ENCODE results near the gene RAPSN.

The RAPSN gene

GRCh38 chr11:47448566-47449427 is at the start of gene RAPSN:
Gene RAPSN, minus strand, starts transcription at chr11:47449136. Its CDS starts 172 bp downstream, at chr11:47448964.
- Histone ChIP-seq H3K36me3 (ENCODE audit: control insufficient read depth, insufficient read depth, low read length, severe bottlenecking) (peaks cover 5% of the 10 kb centered on the region), H3K9me3 (ENCODE audit: control insufficient read depth, low read length) (no peaks in the 10 kb centered on the region), H3K4me1 (ENCODE audit: control insufficient read depth, insufficient read depth, low read length) (no peaks in the 10 kb centered on the region), H3K4me3 (ENCODE audit: low read length) (no peak within 1 kb of the TSS), H3K27me3 (replicated peaks; ENCODE audit: control insufficient read depth, insufficient read depth, low read length) (no peaks in the 10 kb centered on the region), H3K9ac (ENCODE audit: low read length) (no peak within 1 kb of the TSS)
- DNase-seq (ENCODE audit: low read depth): no peak

- peaks cover 24% of the 10 kb centered on the region for H3K36me3 ChIP-seq (ENCODE audit: control insufficient read depth, insufficient read depth, low read length, severe bottlenecking)
- H3K27me3 ChIP-seq (replicated peaks; ENCODE audit: control insufficient read depth, insufficient read depth, low read length): no peaks in the 10 kb centered on the region
- no peak for DNase-seq (ENCODE audit: low read depth)
- H3K4me3 ChIP-seq (ENCODE audit: low read length): no peak overlapping the region
- no peaks in the 10 kb centered on the region for H3K9me3 ChIP-seq (ENCODE audit: control insufficient read depth, low read length)
- peaks cover 51% of the 10 kb centered on the region for H3K4me1 ChIP-seq (ENCODE audit: control insufficient read depth, insufficient read depth, low read length)
- no peak overlapping the region for H3K9ac ChIP-seq (ENCODE audit: low read length)
Observed at GRCh38 chr11:47498149-47498548, 49.2 kb upstream of the RAPSN start.

DNA sequence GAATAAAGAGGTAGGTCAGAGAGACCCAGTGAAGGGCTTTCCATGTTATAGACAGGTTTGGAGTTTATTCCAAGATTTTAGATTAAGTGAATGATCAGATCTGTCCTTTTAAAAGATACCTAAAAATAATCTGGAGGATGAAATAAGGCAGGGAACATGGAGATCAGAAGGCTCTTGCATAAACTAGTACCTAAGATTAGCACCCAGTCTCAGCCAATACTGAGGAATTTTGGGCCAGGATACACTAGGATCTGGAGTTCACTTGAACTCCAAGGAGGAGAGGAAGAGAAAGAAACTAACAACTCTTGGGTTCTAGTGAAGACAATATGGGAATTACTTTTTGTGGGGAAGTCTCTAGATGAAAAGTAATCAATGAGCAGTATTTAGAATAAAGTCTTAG is 47.9 kb upstream of the RAPSN start:
- Histone ChIP-seq H3K36me3 (ENCODE audit: control insufficient read depth, insufficient read depth, low read length, severe bottlenecking) (peaks cover 32% of the 10 kb centered on the region), H3K27me3 (replicated peaks; ENCODE audit: control insufficient read depth, insufficient read depth, low read length) (no peaks in the 10 kb centered on the region), H3K4me1 (ENCODE audit: control insufficient read depth, insufficient read depth, low read length) (peaks cover 48% of the 10 kb centered on the region), H3K9me3 (ENCODE audit: control insufficient read depth, low read length) (no peaks in the 10 kb centered on the region), H3K4me3 (ENCODE audit: low read length) (no peak overlapping the region), H3K9ac (ENCODE audit: low read length) (no peak overlapping the region)
- no peak for DNase-seq (ENCODE audit: low read depth)

- Histone ChIP-seq H3K4me1 (ENCODE audit: control insufficient read depth, insufficient read depth, low read length) (peaks cover 48% of the 10 kb centered on the region), H3K27me3 (replicated peaks; ENCODE audit: control insufficient read depth, insufficient read depth, low read length) (no peaks in the 10 kb centered on the region), H3K36me3 (ENCODE audit: control insufficient read depth, insufficient read depth, low read length, severe bottlenecking) (peaks cover 34% of the 10 kb centered on the region), H3K9me3 (ENCODE audit: control insufficient read depth, low read length) (no peaks in the 10 kb centered on the region), H3K4me3 (ENCODE audit: low read length) (peak overlapping the region; percentile 17), H3K9ac (ENCODE audit: low read length) (peak overlapping the region; percentile 21)
- no peak for DNase-seq (ENCODE audit: low read depth)
Observed at GRCh38 chr11:47495856-47496217, 46.9 kb upstream of the RAPSN start.

- Histone ChIP-seq H3K9ac (ENCODE audit: low read length) (peak overlapping the region; percentile 25), H3K4me3 (ENCODE audit: low read length) (peak overlapping the region; percentile 17), H3K27me3 (replicated peaks; ENCODE audit: control insufficient read depth, insufficient read depth, low read length) (no peaks in the 10 kb centered on the region), H3K9me3 (ENCODE audit: control insufficient read depth, low read length) (no peaks in the 10 kb centered on the region), H3K4me1 (ENCODE audit: control insufficient read depth, insufficient read depth, low read length) (peaks cover 48% of the 10 kb centered on the region), H3K36me3 (ENCODE audit: control insufficient read depth, insufficient read depth, low read length, severe bottlenecking) (peaks cover 29% of the 10 kb centered on the region)
- peak; percentile 95 for DNase-seq (ENCODE audit: low read depth)
Observed at GRCh38 chr11:47495011-47495855, 46.3 kb upstream of the RAPSN start.

DNA sequence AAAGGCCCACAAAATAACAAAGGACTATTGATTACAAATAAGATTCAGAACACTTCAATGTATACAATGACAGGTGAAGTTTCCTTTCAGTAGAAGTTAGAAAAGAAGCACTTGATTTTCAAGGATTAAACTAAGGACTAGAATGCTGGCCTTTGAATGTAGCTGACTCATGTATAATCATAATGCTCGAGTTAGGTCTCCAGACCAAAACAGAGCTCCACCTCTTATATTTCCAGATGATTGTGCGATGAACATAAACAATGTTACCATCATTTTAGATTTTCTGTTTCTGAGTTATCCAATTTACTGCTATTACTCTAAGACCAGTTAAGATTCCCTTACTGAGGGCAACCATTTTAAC is 40.4 kb upstream of the RAPSN start:
- no peaks in the 10 kb centered on the region for H3K9me3 ChIP-seq (ENCODE audit: control insufficient read depth, low read length)
- no peak overlapping the region for H3K9ac ChIP-seq (ENCODE audit: low read length)
- peaks cover 22% of the 10 kb centered on the region for H3K4me1 ChIP-seq (ENCODE audit: control insufficient read depth, insufficient read depth, low read length)
- peaks cover 57% of the 10 kb centered on the region for H3K36me3 ChIP-seq (ENCODE audit: control insufficient read depth, insufficient read depth, low read length, severe bottlenecking)
- DNase-seq (ENCODE audit: low read depth): peak; percentile 46
- no peak overlapping the region for H3K4me3 ChIP-seq (ENCODE audit: low read length)
- no peaks in the 10 kb centered on the region for H3K27me3 ChIP-seq (replicated peaks; ENCODE audit: control insufficient read depth, insufficient read depth, low read length)

DNA sequence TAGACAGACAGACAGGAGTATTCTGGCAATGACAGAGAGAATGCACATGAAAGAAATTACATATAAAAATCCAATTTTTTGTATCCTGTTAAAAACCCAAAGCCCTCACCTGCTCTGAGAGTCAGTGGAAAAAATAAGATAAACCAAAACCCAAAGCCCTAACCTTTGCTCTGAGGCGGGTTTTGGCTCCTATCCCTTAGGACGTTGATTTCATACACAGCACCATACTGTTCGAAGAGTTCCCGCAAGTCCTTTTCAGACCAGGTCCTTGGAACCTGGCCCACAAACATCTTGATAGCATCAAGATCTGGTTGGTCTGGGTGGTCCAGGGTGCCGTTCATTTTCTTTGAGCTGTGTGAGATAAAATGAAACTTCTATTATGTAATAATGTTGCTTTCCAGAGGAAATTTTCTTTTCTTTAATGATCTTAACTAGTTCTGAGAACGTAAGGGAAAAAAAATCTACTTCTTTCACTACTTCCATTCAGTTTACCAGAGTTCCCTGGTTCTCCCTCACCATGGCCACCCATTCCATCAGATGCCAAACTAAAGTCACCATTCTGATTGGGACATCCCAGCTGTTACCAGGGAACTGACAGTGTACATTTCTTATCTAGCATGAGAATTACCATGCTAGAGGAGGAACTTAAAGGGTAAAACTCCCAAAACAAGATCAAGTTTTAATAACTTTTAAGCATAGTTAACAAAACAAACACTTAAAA is 39.9 kb upstream of the RAPSN start:
- Histone ChIP-seq H3K27me3 (replicated peaks; ENCODE audit: control insufficient read depth, insufficient read depth, low read length) (no peaks in the 10 kb centered on the region), H3K4me1 (ENCODE audit: control insufficient read depth, insufficient read depth, low read length) (peaks cover 16% of the 10 kb centered on the region), H3K9me3 (ENCODE audit: control insufficient read depth, low read length) (no peaks in the 10 kb centered on the region), H3K36me3 (ENCODE audit: control insufficient read depth, insufficient read depth, low read length, severe bottlenecking) (peaks cover 60% of the 10 kb centered on the region), H3K4me3 (ENCODE audit: low read length) (no peak overlapping the region), H3K9ac (ENCODE audit: low read length) (no peak overlapping the region)
- no peak for DNase-seq (ENCODE audit: low read depth)

GRCh38 chr11:47488111-47488510 is 39.2 kb upstream of the RAPSN start:
- H3K4me1 ChIP-seq (ENCODE audit: control insufficient read depth, insufficient read depth, low read length): peaks cover 16% of the 10 kb centered on the region
- no peaks in the 10 kb centered on the region for H3K27me3 ChIP-seq (replicated peaks; ENCODE audit: control insufficient read depth, insufficient read depth, low read length)
- no peak for DNase-seq (ENCODE audit: low read depth)
- H3K4me3 ChIP-seq (ENCODE audit: low read length): no peak overlapping the region
- H3K9ac ChIP-seq (ENCODE audit: low read length): no peak overlapping the region
- H3K36me3 ChIP-seq (ENCODE audit: control insufficient read depth, insufficient read depth, low read length, severe bottlenecking): peaks cover 64% of the 10 kb centered on the region
- H3K9me3 ChIP-seq (ENCODE audit: control insufficient read depth, low read length): no peaks in the 10 kb centered on the region

DNA sequence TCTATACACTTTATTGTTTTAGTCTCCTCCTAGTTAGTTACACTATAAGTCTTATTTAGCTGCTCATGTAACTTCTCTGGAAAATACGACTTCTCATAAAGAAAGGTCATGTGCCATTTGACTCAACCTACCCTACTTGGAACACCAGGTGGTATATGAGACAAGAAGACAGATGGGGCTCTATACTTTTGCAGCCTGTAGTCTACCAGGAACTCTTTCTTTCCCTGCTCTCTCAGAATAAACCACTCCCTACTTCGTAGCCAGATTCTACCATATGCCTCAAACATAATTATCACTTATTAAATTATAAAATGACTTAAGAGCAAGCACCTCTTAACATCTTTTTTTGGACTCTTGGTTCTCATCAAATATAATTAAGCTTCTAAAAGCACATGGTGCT is 38.5 kb upstream of the RAPSN start:
- peaks cover 67% of the 10 kb centered on the region for H3K36me3 ChIP-seq (ENCODE audit: control insufficient read depth, insufficient read depth, low read length, severe bottlenecking)
- H3K27me3 ChIP-seq (replicated peaks; ENCODE audit: control insufficient read depth, insufficient read depth, low read length): no peaks in the 10 kb centered on the region
- H3K4me1 ChIP-seq (ENCODE audit: control insufficient read depth, insufficient read depth, low read length): peaks cover 16% of the 10 kb centered on the region
- no peaks in the 10 kb centered on the region for H3K9me3 ChIP-seq (ENCODE audit: control insufficient read depth, low read length)
- DNase-seq (ENCODE audit: low read depth): no peak
- no peak overlapping the region for H3K9ac ChIP-seq (ENCODE audit: low read length)
- no peak overlapping the region for H3K4me3 ChIP-seq (ENCODE audit: low read length)

GRCh38 chr11:47485107-47485506 is 36.2 kb upstream of the RAPSN start:
- Histone ChIP-seq H3K36me3 (ENCODE audit: control insufficient read depth, insufficient read depth, low read length, severe bottlenecking) (peaks cover 80% of the 10 kb centered on the region), H3K27me3 (replicated peaks; ENCODE audit: control insufficient read depth, insufficient read depth, low read length) (no peaks in the 10 kb centered on the region), H3K4me1 (ENCODE audit: control insufficient read depth, insufficient read depth, low read length) (peaks cover 20% of the 10 kb centered on the region), H3K9me3 (ENCODE audit: control insufficient read depth, low read length) (no peaks in the 10 kb centered on the region), H3K9ac (ENCODE audit: low read length) (no peak overlapping the region), H3K4me3 (ENCODE audit: low read length) (no peak overlapping the region)
- DNase-seq (ENCODE audit: low read depth): no peak

DNA sequence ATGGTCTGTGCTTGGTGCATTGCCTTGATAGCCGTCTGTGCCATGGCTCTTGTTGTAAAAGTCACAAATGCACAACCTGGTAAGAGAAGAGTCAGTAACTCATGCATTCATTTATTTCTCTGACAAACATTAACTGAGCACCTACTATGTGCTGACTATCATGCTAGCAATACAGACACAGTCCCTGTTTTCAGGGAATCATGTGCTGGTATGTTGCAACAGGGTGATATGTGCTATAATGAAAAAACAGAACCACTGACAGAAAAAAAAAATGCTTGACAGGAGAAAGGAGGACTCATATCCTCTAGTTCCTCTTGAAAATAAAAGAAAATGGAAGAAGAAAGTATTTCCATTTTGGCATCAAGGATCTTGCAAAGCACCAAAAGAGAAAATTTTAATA is 34.5 kb upstream of the RAPSN start:
- peaks cover 94% of the 10 kb centered on the region for H3K36me3 ChIP-seq (ENCODE audit: control insufficient read depth, insufficient read depth, low read length, severe bottlenecking)
- no peak overlapping the region for H3K9ac ChIP-seq (ENCODE audit: low read length)
- no peak overlapping the region for H3K4me3 ChIP-seq (ENCODE audit: low read length)
- H3K27me3 ChIP-seq (replicated peaks; ENCODE audit: control insufficient read depth, insufficient read depth, low read length): no peaks in the 10 kb centered on the region
- H3K9me3 ChIP-seq (ENCODE audit: control insufficient read depth, low read length): no peaks in the 10 kb centered on the region
- DNase-seq (ENCODE audit: low read depth): no peak
- H3K4me1 ChIP-seq (ENCODE audit: control insufficient read depth, insufficient read depth, low read length): peaks cover 24% of the 10 kb centered on the region

All from adipocyte (in vitro differentiated cells).